GM23338 (cell line): ENCODE measurements around the gene MPHOSPH9. TPM values are rescaled to one million over a fixed set of nuclear protein-coding genes. Genes with fewer than 3 reads are reported as not detected.

ENCODE experiments used
- ATAC-seq: fragments of 200-7000 bp; cut with Tn5 transposase; 3 replicates; pipeline ENCODE4 v1.9.1; 2020
- DNase-seq: peaks from one replicate; pipeline ENCODE4 v3.0.0-alpha.2; 2015; ENCODE audit warnings: low spot score
- H2AFZ ChIP-seq: fragments of 200-600 bp; sonication (generic); 2 replicates; pipeline ENCODE4 v1.8.0; 2016; ENCODE audit warnings: antibody characterized with exemption, mild to moderate bottlenecking, moderate library complexity
- H3F3A ChIP-seq: fragments of 200-600 bp; sonication (generic); replicated peaks from 2 replicates; pipeline ENCODE4 v1.8.0; 2017; ENCODE audit warnings: antibody characterized with exemption, mixed run types, low read depth
- H3K27ac ChIP-seq: fragments of 200-600 bp; sonication (generic); 2 replicates; pipeline ENCODE4 v1.6.1; 2016; ENCODE audit warnings: low read depth
- H3K27me3 ChIP-seq: fragments of 200-600 bp; sonication (generic); 2 replicates; pipeline ENCODE4 v1.8.0; 2016; ENCODE audit warnings: mild to moderate bottlenecking, mixed run types, moderate library complexity; ENCODE audit not compliant: insufficient read depth
- H3K36me3 ChIP-seq: fragments of 200-600 bp; sonication (generic); 2 replicates; pipeline ENCODE4 v1.8.0; 2016; ENCODE audit warnings: mild to moderate bottlenecking; ENCODE audit not compliant: insufficient read depth
- H3K4me1 ChIP-seq: fragments of 200-600 bp; sonication (generic); 2 replicates; pipeline ENCODE4 v1.8.0; 2016; ENCODE audit warnings: mild to moderate bottlenecking, moderate library complexity; ENCODE audit not compliant: insufficient read depth
- H3K4me2 ChIP-seq: fragments of 200-600 bp; sonication (generic); 2 replicates; pipeline ENCODE4 v1.7.1; 2017; ENCODE audit warnings: mixed run types
- H3K4me3 ChIP-seq: fragments of 200-600 bp; sonication (generic); 2 replicates; pipeline ENCODE4 v1.6.1; 2016; ENCODE audit warnings: mixed run types
- H3K79me2 ChIP-seq: fragments of 200-600 bp; sonication (generic); replicated peaks from 2 replicates; pipeline ENCODE4 v1.8.0; 2017; ENCODE audit warnings: mild to moderate bottlenecking; ENCODE audit not compliant: insufficient read depth
- H3K9me2 ChIP-seq: fragments of 200-600 bp; sonication (generic); 2 replicates; pipeline ENCODE4 v1.8.0; 2017; ENCODE audit not compliant: insufficient read depth
- H4K20me1 ChIP-seq: fragments of 200-600 bp; sonication (generic); replicated peaks from 2 replicates; pipeline ENCODE4 v1.8.0; 2017; ENCODE audit warnings: mild to moderate bottlenecking; ENCODE audit not compliant: insufficient read depth
- H3K27ac Mint-ChIP-seq: 2 replicates; pipeline ENCODE4 v1.8.0; 2020; ENCODE audit warnings: inconsistent platforms, mild to moderate bottlenecking, moderate library complexity, mixed read lengths
- H3K27me3 Mint-ChIP-seq: 3 replicates; pipeline ENCODE4 v1.8.0; 2022; ENCODE audit warnings: low read depth, mild to moderate bottlenecking, moderate library complexity, mixed read lengths, inconsistent platforms; ENCODE audit not compliant: insufficient read depth, poor library complexity
- H3K36me3 Mint-ChIP-seq: 3 replicates; pipeline ENCODE4 v1.8.0; 2021; ENCODE audit warnings: low read depth, mild to moderate bottlenecking, inconsistent platforms, moderate library complexity, mixed read lengths
- H3K4me1 Mint-ChIP-seq: 3 replicates; pipeline ENCODE4 v1.8.0; 2020; ENCODE audit warnings: mild to moderate bottlenecking, inconsistent platforms, mixed read lengths
- H3K4me3 Mint-ChIP-seq: 3 replicates; pipeline ENCODE4 v1.8.0; 2021; ENCODE audit warnings: moderate library complexity, mild to moderate bottlenecking, inconsistent platforms, mixed read lengths
- H3K9me3 Mint-ChIP-seq: 3 replicates; pipeline ENCODE4 v1.8.0; 2020; ENCODE audit warnings: moderate library complexity, mild to moderate bottlenecking, inconsistent platforms, mixed read lengths
- CREB1 ChIP-seq: fragments of 250-450 bp; sonication (Bioruptor Pico); IDR thresholded peaks from 2 replicates; pipeline ENCODE4 v1.5.0; 2020; ENCODE audit warnings: low read depth, mild to moderate bottlenecking, moderate library complexity
- CTCF ChIP-seq, 2 experiments: fragments of 200-600 bp in 1 of 2; sonication (generic) in 1 of 2; conservative IDR thresholded peaks; 2 replicates each; pipeline versions ENCODE4 v1.5.1 to v1.6.1; 2016 to 2017; ENCODE audit warnings: antibody characterized with exemption in 2 of 2, low read depth in 2 of 2, mild to moderate bottlenecking in 2 of 2, moderate library complexity in 1 of 2
- ETS1 ChIP-seq: IDR thresholded peaks from 2 replicates; pipeline ENCODE4 v1.6.1; 2016; ENCODE audit warnings: antibody characterized with exemption
- EZH2 ChIP-seq: fragments of 200-600 bp; sonication (generic); IDR thresholded peaks from one replicate; pipeline ENCODE4 v1.8.0; 2017; ENCODE audit warnings: antibody characterized with exemption, mild to moderate bottlenecking, low read depth; ENCODE audit not compliant: unreplicated experiment
- EZH2phosphoT487 ChIP-seq: fragments of 200-600 bp; sonication (generic); IDR thresholded peaks from one replicate; pipeline ENCODE4 v1.8.1; 2018; ENCODE audit warnings: antibody characterized with exemption; ENCODE audit not compliant: unreplicated experiment
- JUNB ChIP-seq: IDR thresholded peaks from one replicate; pipeline ENCODE4 v1.6.1; 2016; ENCODE audit warnings: antibody characterized with exemption; ENCODE audit not compliant: unreplicated experiment
- NANOG ChIP-seq: IDR thresholded peaks from 2 replicates; pipeline ENCODE4 v1.6.1; 2016; ENCODE audit warnings: antibody characterized with exemption, borderline replicate concordance
- REST ChIP-seq: IDR thresholded peaks from one replicate; pipeline ENCODE4 v1.6.1; 2018; ENCODE audit warnings: antibody characterized with exemption; ENCODE audit not compliant: unreplicated experiment
- STAT1 ChIP-seq: IDR thresholded peaks from one replicate; pipeline ENCODE4 v1.6.1; 2016; ENCODE audit warnings: antibody characterized with exemption; ENCODE audit not compliant: unreplicated experiment
- ZNF114 ChIP-seq: fragments of 250-450 bp; sonication (Bioruptor Pico); IDR thresholded peaks from 2 replicates; pipeline ENCODE4 v1.5.0; 2020; ENCODE audit warnings: mild to moderate bottlenecking, moderate library complexity
- ZNF462 ChIP-seq: fragments of 250-450 bp; sonication (Bioruptor Pico); IDR thresholded peaks from 2 replicates; pipeline ENCODE4 v1.5.0; 2020; ENCODE audit warnings: mild to moderate bottlenecking, moderate library complexity
- polyA plus RNA-seq: library from polyadenylated mRNA; unstranded; fragments of >200 nt; fragmentation: Nextera tagmentation; extraction: Ambion mirVana; gene quantifications from 2 replicates; pipeline ENCODE4 v1.2.1, GENCODE V29; 2016
- total RNA-seq: library from RNA; depleted of rRNA; stranded (reverse); fragments of >200 nt; shearing (Covaris generic); gene quantifications from 2 replicates; pipeline ENCODE4 v1.2.3, GENCODE V29; 2014

MPHOSPH9 gene
- total and polyA plus RNA-seq, 2 experiments from 2014 or later: 30.5 to 77.9 TPM

DNA sequence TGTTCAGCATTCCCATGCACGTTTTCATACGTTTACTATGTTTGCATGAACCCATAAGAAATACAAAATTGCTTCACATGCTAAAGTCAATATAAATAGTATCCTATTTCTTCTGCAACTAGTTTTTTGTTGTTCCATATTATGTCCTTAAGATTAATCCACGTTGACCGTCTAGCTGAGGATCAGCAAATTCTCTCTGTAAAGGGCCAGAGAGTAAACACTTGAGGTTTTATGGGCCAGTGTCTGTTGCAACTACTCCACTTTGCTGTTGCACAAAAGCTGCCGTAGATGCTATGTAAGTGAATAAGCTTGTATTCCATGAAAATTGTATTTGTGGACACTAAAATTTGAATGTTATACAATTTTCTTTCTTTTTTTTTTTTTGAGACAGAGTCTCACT, 61.0 kb downstream of the MPHOSPH9 start (continued):
- TF ChIP-seq ZNF462 (CRISPR knock-in tag): no peak
- no peak for TF ChIP-seq JUNB
- no peak for TF ChIP-seq NANOG
- no peak for TF ChIP-seq EZH2
- TF ChIP-seq EZH2phosphoT487: no peak
- TF ChIP-seq CREB1: no peak
- TF ChIP-seq ZNF114 (CRISPR knock-in tag): no peak
- no peak for TF ChIP-seq CTCF (conservative IDR thresholded peaks at IDR 0.05; ENCODE audit: low read depth in 2 of 2)

DNA sequence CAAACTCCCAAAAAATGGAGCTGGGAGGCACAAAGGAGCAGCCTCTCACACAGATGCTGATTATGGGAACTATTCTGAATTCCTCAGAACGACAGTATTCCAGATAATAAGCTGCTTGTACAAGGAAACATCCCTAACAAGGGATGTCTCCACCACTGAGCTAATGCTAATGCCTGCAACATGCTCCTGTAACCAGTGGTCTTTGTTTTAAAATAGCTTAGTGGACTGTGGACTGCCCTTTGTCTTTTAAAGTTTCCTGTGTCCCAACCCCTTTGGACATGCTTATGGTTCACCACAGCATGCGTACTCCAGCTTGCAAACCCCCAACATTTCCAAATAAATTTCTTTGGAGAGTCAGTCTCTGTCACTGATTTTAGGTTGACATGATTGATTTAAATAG, 65.6 kb downstream of the MPHOSPH9 start:
- H3K4me1 ChIP-seq: no peaks in the 10 kb centered on the region
- DNase-seq: no peak
- H3K27me3 ChIP-seq: no peaks in the 10 kb centered on the region
- Mint-ChIP-seq H3K36me3 (peaks cover 35% of the 10 kb centered on the region), H3K27ac (peak overlapping the region; percentile 18; the same call in 1 of the 2 replicates), H3K27me3 (no peaks in the 10 kb centered on the region), H3K4me3 (no peak overlapping the region), H3K9me3 (no peaks in the 10 kb centered on the region), H3K4me1 (peaks cover 9% of the 10 kb centered on the region)
- no peak overlapping the region for H3K4me3 ChIP-seq
- no peaks in the 10 kb centered on the region for H4K20me1 ChIP-seq
- TF ChIP-seq JUNB: no peak
- TF ChIP-seq ETS1: no peak
- TF ChIP-seq CREB1: no peak
- TF ChIP-seq STAT1: no peak
- no peak for TF ChIP-seq REST
- TF ChIP-seq CTCF (conservative IDR thresholded peaks at IDR 0.05; ENCODE audit: low read depth in 2 of 2): no peak
- H3K36me3 ChIP-seq: no peaks in the 10 kb centered on the region
- H3K79me2 ChIP-seq: no peaks in the 10 kb centered on the region
- no peaks in the 10 kb centered on the region; the same call in 1 of the 2 replicates for H3F3A ChIP-seq
- no peaks in the 10 kb centered on the region for H3K9me2 ChIP-seq
- no peak overlapping the region for H3K4me2 ChIP-seq
- ATAC-seq: no peak
- no peak overlapping the region for H2AFZ ChIP-seq
- H3K27ac ChIP-seq: no peak overlapping the region
